NCI-H1436 treated with DMSO at 0.1 percent for 48 hours (cell line): Measurements from ENCODE around the gene NAV2.

ENCODE experiments used
- DNase-seq: peaks from one replicate; lab custom pipeline; 2025; lab: John Stamatoyannopoulos, UW

Gene NAV2

GRCh38 chr11:19779740-19780139, 67.1 kb downstream of the NAV2 start:
- no peak for DNase-seq

- no peak for DNase-seq
Observed at GRCh38 chr11:19781351-19781750, 68.7 kb downstream of the NAV2 start.

- DNase-seq: no peak
Observed at GRCh38 chr11:19785265-19785664, 72.6 kb downstream of the NAV2 start.

- DNase-seq: no peak
Observed at GRCh38 chr11:19786644-19787043, 74.0 kb downstream of the NAV2 start.

- no peak for DNase-seq
Observed at GRCh38 chr11:19788435-19788834, 75.8 kb downstream of the NAV2 start.

- DNase-seq: no peak
Observed at GRCh38 chr11:19789245-19789644, 76.6 kb downstream of the NAV2 start.

GRCh38 chr11:19789835-19790710, 77.4 kb downstream of the NAV2 start:
- DNase-seq: no peak

- no peak for DNase-seq
Observed at GRCh38 chr11:19790831-19791552, 78.4 kb downstream of the NAV2 start.

- DNase-seq: no peak
Observed at GRCh38 chr11:19792510-19792909, 79.9 kb downstream of the NAV2 start.

GRCh38 chr11:19793326-19793725, 80.7 kb downstream of the NAV2 start:
- no peak for DNase-seq

GRCh38 chr11:19794161-19794560, 81.5 kb downstream of the NAV2 start:
- no peak for DNase-seq

GRCh38 chr11:19795082-19795481, 82.4 kb downstream of the NAV2 start:
- no peak for DNase-seq

GRCh38 chr11:19800162-19800561, 87.5 kb downstream of the NAV2 start:
- no peak for DNase-seq

- DNase-seq: no peak
Observed at GRCh38 chr11:19800714-19801519, 88.3 kb downstream of the NAV2 start.

- DNase-seq: no peak
Observed at GRCh38 chr11:19802773-19803293, 90.2 kb downstream of the NAV2 start.

- DNase-seq: no peak
Observed at GRCh38 chr11:19803506-19803998, 90.9 kb downstream of the NAV2 start.

- no peak for DNase-seq
Observed at GRCh38 chr11:19805376-19805775, 92.7 kb downstream of the NAV2 start.

GRCh38 chr11:19805827-19806226, 93.2 kb downstream of the NAV2 start:
- DNase-seq: no peak

GRCh38 chr11:19806251-19806650, 93.6 kb downstream of the NAV2 start:
- DNase-seq: no peak

- DNase-seq: no peak
Observed at GRCh38 chr11:19808076-19808911, 95.7 kb downstream of the NAV2 start.

- DNase-seq: no peak
Observed at GRCh38 chr11:19810852-19811251, 98.2 kb downstream of the NAV2 start.
